ENCODE data around the gene CLCNKA. TPM values are rescaled to one million over a fixed set of nuclear protein-coding genes. Genes with fewer than 3 reads are reported as not detected.
"Not testable (repeated sequence)": the region's sequence is repeated elsewhere in the genome, so short reads cannot be mapped to it uniquely, and the experiment has no call there.

The CLCNKA gene
- polyA plus RNA-seq, 1 donor (not counting 4 experiments of a cell fraction or from before 2014, with no cell fraction given): not detected

GRCh38 chr1:16042096-16042495 lies 20.3 kb downstream of the CLCNKA start:
- no peak for FAIRE-seq

DNA sequence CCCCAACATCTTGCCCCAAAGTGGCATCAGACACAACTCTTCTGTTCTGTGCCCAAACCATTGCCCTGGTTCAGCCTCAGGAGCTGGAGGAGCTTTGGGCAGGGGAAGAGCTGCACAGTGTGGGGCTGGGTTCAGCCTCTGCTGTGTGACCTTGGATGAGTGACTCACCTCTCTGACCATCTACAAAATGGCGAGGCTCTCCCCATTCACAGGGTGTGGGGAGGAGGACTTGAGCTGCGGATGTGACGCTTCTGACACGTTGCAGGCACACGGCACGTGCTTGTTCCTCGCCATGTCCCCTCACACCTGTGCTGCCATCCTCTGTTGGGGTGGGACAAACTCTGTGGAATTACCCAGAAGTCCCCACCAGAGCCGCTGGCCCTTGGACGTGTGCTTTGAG lies 20.8 kb downstream of the CLCNKA start:
- H3K9me1 ChIP-seq (ENCODE audit: control insufficient read depth, extremely low read depth, insufficient read depth, low read length); H3K36me3 ChIP-seq (ENCODE audit: control insufficient read depth in 2 of 2, extremely low read depth in 1 of 2, insufficient read depth in 2 of 2, low read length in 2 of 2); H3K9me3 ChIP-seq (ENCODE audit: control insufficient read depth, low read depth, low read length); H3K4me3 ChIP-seq (ENCODE audit: control insufficient read depth in 2 of 3, extremely low read depth in 1 of 3, insufficient read depth in 2 of 3, low read depth in 1 of 3, low read length in 3 of 3); H3K4me1 ChIP-seq (ENCODE audit: control insufficient read depth, extremely low read depth, insufficient read depth, low read length); DNase-seq (ENCODE audit: low read depth, low spot score); H2AFZ ChIP-seq (ENCODE audit: control insufficient read depth, low read length); H3K4me2 ChIP-seq (ENCODE audit: control insufficient read depth, extremely low read depth, insufficient read depth, low read depth, low read length); H3K9ac ChIP-seq (ENCODE audit: control insufficient read depth, extremely low read depth, insufficient read depth, low read length); H3K79me2 ChIP-seq (ENCODE audit: control insufficient read depth, insufficient read depth, low read length); dilution Hi-C loops (cut with MboI; ENCODE audit: extremely low pct_ligation_motif_present, low sequenced_read_pairs); H3K27me3 ChIP-seq (ENCODE audit: control insufficient read depth, extremely low read depth, insufficient read depth, low read length); FAIRE-seq; H4K20me1 ChIP-seq (ENCODE audit: control insufficient read depth, extremely low read depth, insufficient read depth, low read length); H3K27ac ChIP-seq (ENCODE audit: control insufficient read depth, insufficient read depth, low read length): not testable (repeated sequence)

More at GRCh38 chr1:16042096-16042495, 20.3 kb downstream of the CLCNKA start:
- dilution Hi-C loops (cut with MboI; ENCODE audit: extremely low pct_ligation_motif_present, low sequenced_read_pairs): no loop called here
- Histone ChIP-seq H3K9ac (ENCODE audit: control insufficient read depth, extremely low read depth, insufficient read depth, low read length) (no peak overlapping the region), H3K4me2 (ENCODE audit: control insufficient read depth, extremely low read depth, insufficient read depth, low read depth, low read length) (no peak overlapping the region), H4K20me1 (ENCODE audit: control insufficient read depth, extremely low read depth, insufficient read depth, low read length) (no peaks in the 10 kb centered on the region), H3K79me2 (ENCODE audit: control insufficient read depth, insufficient read depth, low read length) (no peaks in the 10 kb centered on the region), H3K4me3 (ENCODE audit: control insufficient read depth in 2 of 3, extremely low read depth in 1 of 3, insufficient read depth in 2 of 3, low read depth in 1 of 3, low read length in 3 of 3) (no peak overlapping the region), H3K9me1 (ENCODE audit: control insufficient read depth, extremely low read depth, insufficient read depth, low read length) (no peaks in the 10 kb centered on the region), H3K27me3 (ENCODE audit: control insufficient read depth, extremely low read depth, insufficient read depth, low read length) (no peaks in the 10 kb centered on the region), H3K36me3 (ENCODE audit: control insufficient read depth in 2 of 2, extremely low read depth in 1 of 2, insufficient read depth in 2 of 2, low read length in 2 of 2) (no peaks in the 10 kb centered on the region), H3K9me3 (ENCODE audit: control insufficient read depth, low read depth, low read length) (no peaks in the 10 kb centered on the region), H3K27ac (ENCODE audit: control insufficient read depth, insufficient read depth, low read length) (no peak overlapping the region), H3K4me1 (ENCODE audit: control insufficient read depth, extremely low read depth, insufficient read depth, low read length) (no peaks in the 10 kb centered on the region), H2AFZ (ENCODE audit: control insufficient read depth, low read length) (no peak overlapping the region)
- no peak for TF ChIP-seq CTCF (optimal IDR thresholded peaks at IDR 0.05 in 1 of 3, IDR thresholded peaks at IDR 0.05 in 1 of 3, conservative IDR thresholded peaks at IDR 0.05 in 1 of 3; ENCODE audit: extremely low read depth in 1 of 3, insufficient read depth in 2 of 3, low read length in 3 of 3)
- TF ChIP-seq EZH2 (IDR thresholded peaks at IDR 0.05; ENCODE audit: low read length): no peak
- DNase-seq (ENCODE audit: low read depth, low spot score): no peak

DNA sequence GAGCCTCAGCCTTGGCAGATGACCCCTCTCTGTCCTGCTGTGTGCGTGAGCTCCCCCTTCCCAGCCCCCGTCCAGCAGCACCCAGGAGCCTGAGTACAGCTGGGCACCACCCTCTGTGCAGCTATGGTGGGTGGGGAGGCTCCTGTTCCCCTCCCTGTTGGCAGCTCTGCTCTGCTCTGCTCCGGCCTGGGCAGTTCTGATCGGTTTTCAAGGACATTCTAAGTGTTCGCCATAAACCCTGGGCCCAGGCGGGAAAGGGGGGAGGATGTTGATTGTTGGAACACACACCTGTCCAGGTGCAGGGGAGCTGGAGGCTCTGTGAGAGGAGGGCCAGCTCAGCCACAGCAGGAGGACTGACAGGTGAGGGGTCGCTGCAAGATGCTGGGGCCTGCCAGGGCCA lies 21.7 kb downstream of the CLCNKA start, which contains the start of gene CLCNKB:
CLCNKB (plus strand) TSS at position 262 of the 400 bp plus-strand sequence. CDS start 711 bp downstream, outside the sequence.
- no peak within 1 kb of the TSS for H3K9ac ChIP-seq (ENCODE audit: control insufficient read depth, extremely low read depth, insufficient read depth, low read length)

More for the DNA sequence above, 21.7 kb downstream of the CLCNKA start, which contains the start of gene CLCNKB:
- FAIRE-seq (no peak), DNase-seq (ENCODE audit: low read depth, low spot score) (no peak)
- H3K4me2 ChIP-seq (ENCODE audit: control insufficient read depth, extremely low read depth, insufficient read depth, low read depth, low read length): no peak within 1 kb of the TSS
- no peaks in the 10 kb centered on the region for H3K36me3 ChIP-seq (ENCODE audit: control insufficient read depth in 2 of 2, extremely low read depth in 1 of 2, insufficient read depth in 2 of 2, low read length in 2 of 2)
- H3K4me3 ChIP-seq (ENCODE audit: control insufficient read depth in 2 of 3, extremely low read depth in 1 of 3, insufficient read depth in 2 of 3, low read depth in 1 of 3, low read length in 3 of 3): no peak within 1 kb of the TSS
- H3K9me3 ChIP-seq (ENCODE audit: control insufficient read depth, low read depth, low read length): no peaks in the 10 kb centered on the region
- H3K9me1 ChIP-seq (ENCODE audit: control insufficient read depth, extremely low read depth, insufficient read depth, low read length): no peaks in the 10 kb centered on the region
- no peaks in the 10 kb centered on the region for H3K79me2 ChIP-seq (ENCODE audit: control insufficient read depth, insufficient read depth, low read length)
- H4K20me1 ChIP-seq (ENCODE audit: control insufficient read depth, extremely low read depth, insufficient read depth, low read length): no peaks in the 10 kb centered on the region
- H3K27ac ChIP-seq (ENCODE audit: control insufficient read depth, insufficient read depth, low read length): no peak within 1 kb of the TSS
- H2AFZ ChIP-seq (ENCODE audit: control insufficient read depth, low read length): no peak within 1 kb of the TSS
- no peaks in the 10 kb centered on the region for H3K27me3 ChIP-seq (ENCODE audit: control insufficient read depth, extremely low read depth, insufficient read depth, low read length)
- TF ChIP-seq EZH2 (IDR thresholded peaks at IDR 0.05; ENCODE audit: low read length): no peak
- TF ChIP-seq CTCF (optimal IDR thresholded peaks at IDR 0.05 in 1 of 3, IDR thresholded peaks at IDR 0.05 in 1 of 3, conservative IDR thresholded peaks at IDR 0.05 in 1 of 3; ENCODE audit: extremely low read depth in 1 of 3, insufficient read depth in 2 of 3, low read length in 3 of 3): no peak
- H3K4me1 ChIP-seq (ENCODE audit: control insufficient read depth, extremely low read depth, insufficient read depth, low read length): no peaks in the 10 kb centered on the region
- dilution Hi-C loops (cut with MboI; ENCODE audit: extremely low pct_ligation_motif_present, low sequenced_read_pairs): no loop called here
